Endothelial cell (in vitro differentiated cells): ENCODE results near the gene TEKT5. TPM values are rescaled to one million over a fixed set of nuclear protein-coding genes. Genes with fewer than 3 reads are reported as not detected.

Source experiments
- DNase-seq: peaks from one replicate; pipeline ENCODE4 v3.0.0; 2021; ENCODE audit warnings: low spot score
- H3K27ac Mint-ChIP-seq: one replicate; pipeline ENCODE4 v1.8.0; 2021; ENCODE audit warnings: mixed read lengths, inconsistent platforms; ENCODE audit not compliant: unreplicated experiment
- H3K27me3 Mint-ChIP-seq: one replicate; pipeline ENCODE4 v1.8.0; 2021; ENCODE audit warnings: mild to moderate bottlenecking, moderate library complexity, mixed read lengths, inconsistent platforms; ENCODE audit not compliant: unreplicated experiment
- H3K36me3 Mint-ChIP-seq: one replicate; pipeline ENCODE4 v1.8.0; 2021; ENCODE audit warnings: mild to moderate bottlenecking, low read depth, mixed read lengths, inconsistent platforms; ENCODE audit not compliant: unreplicated experiment
- H3K4me1 Mint-ChIP-seq: one replicate; pipeline ENCODE4 v1.8.0; 2021; ENCODE audit warnings: mild to moderate bottlenecking, mixed read lengths, inconsistent platforms; ENCODE audit not compliant: unreplicated experiment
- H3K4me3 Mint-ChIP-seq: one replicate; pipeline ENCODE4 v1.8.0; 2021; ENCODE audit warnings: mild to moderate bottlenecking, mixed read lengths, inconsistent platforms; ENCODE audit not compliant: unreplicated experiment
- H3K9me3 Mint-ChIP-seq: one replicate; pipeline ENCODE4 v1.8.0; 2021; ENCODE audit warnings: mixed read lengths, inconsistent platforms; ENCODE audit not compliant: unreplicated experiment
- CTCF ChIP-seq: fragments of 200-600 bp; sonication (generic); IDR thresholded peaks from one replicate; pipeline ENCODE4 v1.5.0; 2021; ENCODE audit warnings: antibody characterized with exemption; ENCODE audit not compliant: unreplicated experiment
- total RNA-seq: library from RNA; stranded (reverse); fragmentation: NEBNext Ultra II Directional; extraction: Animal tissue kit (Norgen Biotek cat#: 25700); gene quantifications from one replicate; pipeline ENCODE4 v1.2.1, GENCODE V29; 2021; ENCODE audit not compliant: unreplicated experiment

The TEKT5 gene
- total RNA-seq, 1 donor from 2014 or later: 0.64 TPM

- Mint-ChIP-seq H3K27me3 (no peaks in the 10 kb centered on the region), H3K9me3 (no peaks in the 10 kb centered on the region), H3K27ac (no peak overlapping the region), H3K4me1 (no peaks in the 10 kb centered on the region), H3K36me3 (no peaks in the 10 kb centered on the region), H3K4me3 (no peak overlapping the region)
- TF ChIP-seq CTCF: no peak
- no peak for DNase-seq
Observed at GRCh38 chr16:10667239-10667638, 27.5 kb downstream of the TEKT5 start.

GRCh38 chr16:10666291-10666690, 28.4 kb downstream of the TEKT5 start:
- Mint-ChIP-seq H3K4me3 (no peak overlapping the region), H3K9me3 (no peaks in the 10 kb centered on the region), H3K36me3 (no peaks in the 10 kb centered on the region), H3K27me3 (peaks cover 2% of the 10 kb centered on the region), H3K27ac (no peak overlapping the region), H3K4me1 (no peaks in the 10 kb centered on the region)
- DNase-seq: no peak
- no peak for TF ChIP-seq CTCF

GRCh38 chr16:10665166-10665565, 29.6 kb downstream of the TEKT5 start:
- TF ChIP-seq CTCF: no peak

GRCh38 chr16:10664720-10665126, 30.0 kb downstream of the TEKT5 start:
- TF ChIP-seq CTCF: no peak
- no peak for DNase-seq
- peaks cover 2% of the 10 kb centered on the region for H3K27me3 Mint-ChIP-seq
- H3K9me3 Mint-ChIP-seq: no peaks in the 10 kb centered on the region
- no peaks in the 10 kb centered on the region for H3K36me3 Mint-ChIP-seq
- H3K4me1 Mint-ChIP-seq: no peaks in the 10 kb centered on the region
- no peak overlapping the region for H3K27ac Mint-ChIP-seq
- H3K4me3 Mint-ChIP-seq: no peak overlapping the region

More at GRCh38 chr16:10665166-10665565, 29.6 kb downstream of the TEKT5 start:
- no peak overlapping the region for H3K27ac Mint-ChIP-seq
- H3K4me1 Mint-ChIP-seq: no peaks in the 10 kb centered on the region
- H3K4me3 Mint-ChIP-seq: no peak overlapping the region
- no peaks in the 10 kb centered on the region for H3K9me3 Mint-ChIP-seq
- DNase-seq: no peak
- H3K36me3 Mint-ChIP-seq: no peaks in the 10 kb centered on the region
- peaks cover 2% of the 10 kb centered on the region for H3K27me3 Mint-ChIP-seq

GRCh38 chr16:10663744-10664143, 31.0 kb downstream of the TEKT5 start:
- DNase-seq: no peak
- H3K27me3 Mint-ChIP-seq: peaks cover 4% of the 10 kb centered on the region
- H3K4me1 Mint-ChIP-seq: no peaks in the 10 kb centered on the region
- H3K36me3 Mint-ChIP-seq: no peaks in the 10 kb centered on the region
- H3K27ac Mint-ChIP-seq: no peak overlapping the region
- TF ChIP-seq CTCF: no peak
- H3K9me3 Mint-ChIP-seq: no peaks in the 10 kb centered on the region
- no peak overlapping the region for H3K4me3 Mint-ChIP-seq
